ENCODE results near the gene NEDD8.
A peak's percentile ranks its signal among the peaks of the same experiment; 100 is the strongest.

NEDD8 gene

GRCh38 chr14:24232121-24232644 is at the start of gene NEDD8:
NEDD8 (minus strand) TSS chr14:24232367; CDS start chr14:24232267, 100 bp downstream.
- H3K27ac ChIP-seq (ENCODE audit: low read depth, low read length): peak within 1 kb of the TSS; percentile 65
- H3K36me3 ChIP-seq (ENCODE audit: control insufficient read depth, low read length): peaks cover 53% of the 10 kb centered on the region
- peaks cover 3% of the 10 kb centered on the region; the same call in 1 of the 2 replicates for H4K20me1 ChIP-seq (ENCODE audit: control insufficient read depth, insufficient read depth, low read depth, low read length)
- H3K79me2 ChIP-seq (ENCODE audit: control insufficient read depth, low read length): peaks cover 73% of the 10 kb centered on the region
- H3K4me1 ChIP-seq (ENCODE audit: control insufficient read depth, low read length): peaks cover 29% of the 10 kb centered on the region
- peak within 1 kb of the TSS; percentile 83 for H3K4me2 ChIP-seq (ENCODE audit: low read length)
- TF ChIP-seq EZH2phosphoT487 (IDR thresholded peaks at IDR 0.05; ENCODE audit: borderline replicate concordance, low read length) (no peak), CTCF (IDR thresholded peaks at IDR 0.05; ENCODE audit: low read depth, low read length, poor library complexity, severe bottlenecking) (no peak)
- peak within 1 kb of the TSS; percentile 81 for H3K4me3 ChIP-seq (ENCODE audit: low read length)
- H3F3A ChIP-seq (ENCODE audit: control insufficient read depth, insufficient read depth): peaks cover 4% of the 10 kb centered on the region; the same call in 1 of the 2 replicates
- H3K9me2 ChIP-seq (replicated peaks; ENCODE audit: control insufficient read depth, low read length): no peaks in the 10 kb centered on the region
- no peaks in the 10 kb centered on the region for H3K27me3 ChIP-seq (ENCODE audit: control insufficient read depth, low read length)
- H3K9me3 ChIP-seq (ENCODE audit: control insufficient read depth, insufficient read depth, low read length): no peaks in the 10 kb centered on the region

DNA sequence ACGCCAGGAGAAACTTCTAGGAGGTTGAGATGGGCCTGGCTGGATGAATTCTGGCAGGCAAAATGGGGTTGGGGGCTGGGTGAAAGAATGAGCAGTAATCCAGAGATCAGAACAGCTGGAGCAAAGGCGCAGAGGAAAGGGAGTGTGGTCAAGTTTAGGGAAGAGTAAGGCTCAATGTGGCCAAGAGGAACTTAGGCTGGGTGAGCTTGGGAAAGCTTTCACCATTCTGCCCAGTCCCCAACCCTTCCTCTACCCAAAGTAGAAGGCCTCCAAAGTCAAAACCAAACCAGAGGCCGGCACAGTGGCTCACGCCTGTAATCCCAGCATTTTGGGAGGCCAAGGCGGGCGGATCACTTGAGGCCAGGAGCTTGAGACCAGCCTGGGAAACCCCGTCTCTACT is 49.5 kb upstream of the NEDD8 start:
- no peak overlapping the region for H3K27ac ChIP-seq (ENCODE audit: low read depth, low read length)

DNA sequence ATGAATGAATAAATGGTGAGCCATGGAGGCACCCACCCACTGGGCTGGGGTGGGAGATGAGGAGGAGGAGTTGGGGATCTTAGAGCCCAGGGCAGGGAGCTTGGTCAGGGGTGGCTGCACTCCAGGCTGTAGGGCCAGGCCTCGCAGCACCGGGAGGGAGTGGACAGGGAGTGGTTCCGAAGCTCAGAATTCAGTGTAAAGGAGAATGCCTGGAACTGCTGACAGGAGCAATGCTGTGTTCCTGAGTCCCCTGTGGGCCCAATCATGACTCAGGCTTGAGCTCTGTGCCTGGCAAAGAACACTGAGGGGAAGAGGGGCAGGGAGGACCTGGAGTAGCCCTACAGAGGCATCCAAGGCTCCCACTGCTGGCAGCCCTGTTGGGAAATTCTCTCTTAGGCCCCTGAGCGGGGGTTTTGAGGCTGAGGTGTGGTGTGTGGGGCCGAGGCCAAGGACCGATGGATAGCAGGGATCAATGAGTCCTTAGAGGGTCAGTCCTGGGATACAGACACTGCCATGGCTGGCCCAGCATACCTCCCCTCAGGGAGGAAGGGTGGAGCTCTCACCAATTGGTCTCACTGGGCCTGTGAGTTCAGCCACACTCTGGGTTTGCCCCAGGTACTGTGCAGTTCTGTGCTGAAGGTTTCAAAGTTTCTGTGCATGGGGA is 48.8 kb upstream of the NEDD8 start:
- no peak for TF ChIP-seq CTCF (IDR thresholded peaks at IDR 0.05; ENCODE audit: low read depth, low read length, poor library complexity, severe bottlenecking)
- no peak for TF ChIP-seq EZH2phosphoT487 (IDR thresholded peaks at IDR 0.05; ENCODE audit: borderline replicate concordance, low read length)
- Histone ChIP-seq H3K79me2 (ENCODE audit: control insufficient read depth, low read length) (no peaks in the 10 kb centered on the region), H3K27ac (ENCODE audit: low read depth, low read length) (no peak overlapping the region)

More for the DNA sequence above, 49.5 kb upstream of the NEDD8 start:
- no peaks in the 10 kb centered on the region for H3K9me3 ChIP-seq (ENCODE audit: control insufficient read depth, insufficient read depth, low read length)
- no peak overlapping the region for H3K4me3 ChIP-seq (ENCODE audit: low read length)
- peaks cover 15% of the 10 kb centered on the region for H3K4me1 ChIP-seq (ENCODE audit: control insufficient read depth, low read length)
- H3F3A ChIP-seq (ENCODE audit: control insufficient read depth, insufficient read depth): no peaks in the 10 kb centered on the region
- no peaks in the 10 kb centered on the region for H3K27me3 ChIP-seq (ENCODE audit: control insufficient read depth, low read length)
- no peaks in the 10 kb centered on the region for H3K9me2 ChIP-seq (replicated peaks; ENCODE audit: control insufficient read depth, low read length)
- no peak overlapping the region for H3K4me2 ChIP-seq (ENCODE audit: low read length)
- H4K20me1 ChIP-seq (ENCODE audit: control insufficient read depth, insufficient read depth, low read depth, low read length): no peaks in the 10 kb centered on the region
- no peaks in the 10 kb centered on the region for H3K79me2 ChIP-seq (ENCODE audit: control insufficient read depth, low read length)
- no peaks in the 10 kb centered on the region for H3K36me3 ChIP-seq (ENCODE audit: control insufficient read depth, low read length)
- no peak for TF ChIP-seq EZH2phosphoT487 (IDR thresholded peaks at IDR 0.05; ENCODE audit: borderline replicate concordance, low read length)
- TF ChIP-seq CTCF (IDR thresholded peaks at IDR 0.05; ENCODE audit: low read depth, low read length, poor library complexity, severe bottlenecking): no peak

More for the DNA sequence above, 48.8 kb upstream of the NEDD8 start:
- Histone ChIP-seq H3F3A (ENCODE audit: control insufficient read depth, insufficient read depth) (no peaks in the 10 kb centered on the region), H3K4me1 (ENCODE audit: control insufficient read depth, low read length) (peaks cover 15% of the 10 kb centered on the region), H3K9me2 (replicated peaks; ENCODE audit: control insufficient read depth, low read length) (no peaks in the 10 kb centered on the region), H3K9me3 (ENCODE audit: control insufficient read depth, insufficient read depth, low read length) (no peaks in the 10 kb centered on the region), H3K4me3 (ENCODE audit: low read length) (no peak overlapping the region), H3K4me2 (ENCODE audit: low read length) (no peak overlapping the region), H3K36me3 (ENCODE audit: control insufficient read depth, low read length) (no peaks in the 10 kb centered on the region), H3K27me3 (ENCODE audit: control insufficient read depth, low read length) (no peaks in the 10 kb centered on the region), H4K20me1 (ENCODE audit: control insufficient read depth, insufficient read depth, low read depth, low read length) (no peaks in the 10 kb centered on the region)

Measured in DOHH2 (cell line).